Right lobe of liver (tissue), 4 donors: Measurements from ENCODE around the gene CSTF2T.

Experiments used
- POLR2A ChIP-seq: fragments of 450-650 bp; IDR thresholded peaks from one replicate; pipeline ENCODE4 v1.6.1; 2017; ENCODE audit warnings: antibody characterized with exemption, mild to moderate bottlenecking
- TF ChIP-seq, protein P1 (sequence below), 4 donors: fragments of 200-600 bp in 3 of 4; fragments of 450-650 bp in 1 of 4; IDR thresholded peaks; one replicate each; pipeline versions ENCODE4 v1.5.1 to v1.8.0; 2016 to 2022; ENCODE audit warnings: antibody characterized with exemption in 4 of 4, mild to moderate bottlenecking in 2 of 4
- donor health status: DM: no; HTN: no; CAD: no.
- donor health status: DM: no; HTN: no; CAD: no.
- donor health status: DM: no; HTN: yes; CAD: no.

DNA sequence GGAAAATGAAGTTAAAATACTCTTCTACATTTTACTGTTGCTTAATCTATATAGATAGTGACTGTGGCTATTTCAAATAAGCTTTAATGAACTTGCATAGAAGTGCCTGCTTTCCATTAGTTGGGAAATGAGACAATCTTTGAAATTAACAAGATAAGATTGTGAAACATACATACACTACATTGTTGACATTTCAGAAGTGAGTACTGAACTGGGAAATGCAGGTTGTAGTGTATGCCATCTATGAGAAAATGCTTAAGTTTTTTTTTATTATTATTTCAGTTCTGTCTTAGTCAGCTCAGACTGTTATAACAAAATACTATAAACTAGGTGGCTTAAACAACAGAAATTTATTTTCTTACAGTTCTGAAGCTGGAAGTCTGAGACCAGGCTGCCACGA, 49.6 kb upstream of the CSTF2T start:
- TF ChIP-seq, protein P1, sequence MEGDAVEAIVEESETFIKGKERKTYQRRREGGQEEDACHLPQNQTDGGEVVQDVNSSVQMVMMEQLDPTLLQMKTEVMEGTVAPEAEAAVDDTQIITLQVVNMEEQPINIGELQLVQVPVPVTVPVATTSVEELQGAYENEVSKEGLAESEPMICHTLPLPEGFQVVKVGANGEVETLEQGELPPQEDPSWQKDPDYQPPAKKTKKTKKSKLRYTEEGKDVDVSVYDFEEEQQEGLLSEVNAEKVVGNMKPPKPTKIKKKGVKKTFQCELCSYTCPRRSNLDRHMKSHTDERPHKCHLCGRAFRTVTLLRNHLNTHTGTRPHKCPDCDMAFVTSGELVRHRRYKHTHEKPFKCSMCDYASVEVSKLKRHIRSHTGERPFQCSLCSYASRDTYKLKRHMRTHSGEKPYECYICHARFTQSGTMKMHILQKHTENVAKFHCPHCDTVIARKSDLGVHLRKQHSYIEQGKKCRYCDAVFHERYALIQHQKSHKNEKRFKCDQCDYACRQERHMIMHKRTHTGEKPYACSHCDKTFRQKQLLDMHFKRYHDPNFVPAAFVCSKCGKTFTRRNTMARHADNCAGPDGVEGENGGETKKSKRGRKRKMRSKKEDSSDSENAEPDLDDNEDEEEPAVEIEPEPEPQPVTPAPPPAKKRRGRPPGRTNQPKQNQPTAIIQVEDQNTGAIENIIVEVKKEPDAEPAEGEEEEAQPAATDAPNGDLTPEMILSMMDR (IDR thresholded peaks at IDR 0.05) = no peak
- no peak for TF ChIP-seq POLR2A
